HCT116 (cell line): Measurements from ENCODE around the gene KHDRBS1. TPM values are rescaled to one million over a fixed set of nuclear protein-coding genes. Genes with fewer than 3 reads are reported as not detected.

Experiments used
- ATAC-seq: fragments of 200-7000 bp; cut with Tn5 transposase; 2 replicates; pipeline ENCODE4 v1.9.1; 2020; ENCODE audit warnings: mild to moderate bottlenecking, moderate library complexity
- BruUV-seq: library from RNA; stranded (reverse); fragments of 400-500 nt; replicated peaks from 2 replicates; lab custom pipeline; 2021; lab: Mats Ljungman, UMichigan
- CTCF ChIA-PET: fragments of 300-600 bp; sonication (Branson Sonifier 250); formaldehyde crosslinking; loops from one replicate; lab custom pipeline; 2021; ENCODE audit warnings: antibody characterized with exemption; lab: Charles Lee
- POLR2A ChIA-PET: fragments of 300-600, 350-600 bp; sonication (Branson Sonifier 250); formaldehyde crosslinking; loops from one replicate; lab custom pipeline; 2021; ENCODE audit warnings: antibody characterized with exemption; lab: Charles Lee
- RAD21 ChIA-PET, 2 experiments: fragments of 300-600 bp; sonication (Branson Sonifier 250); formaldehyde crosslinking; loops; one replicate each; lab custom pipeline; 2023; ENCODE audit warnings: low total read pairs in 2 of 2; ENCODE audit not compliant: uncharacterized antibody in 2 of 2, unreplicated experiment in 2 of 2, low non-redundant PET in 1 of 2; lab: Charles Lee
- DNase-seq: peaks from one replicate; pipeline ENCODE4 v3.0.0-alpha.2; 2010; ENCODE audit warnings: low read depth, low spot score
- H2AFZ ChIP-seq: fragments of 200-600 bp; shearing (Covaris generic), sonication (generic); 2 replicates; pipeline ENCODE4 v1.6.1; 2017; ENCODE audit warnings: low read depth, mixed run types, mixed read lengths, antibody characterized with exemption, low read length; ENCODE audit not compliant: poor library complexity, severe bottlenecking
- H3K27ac ChIP-seq: 2 replicates; pipeline ENCODE4 v1.5.1; 2012; ENCODE audit warnings: low read depth, low read length
- H3K27me3 ChIP-seq: fragments of 200-600 bp; sonication (generic); 2 replicates; pipeline ENCODE4 v1.6.1; 2016; ENCODE audit warnings: mixed run types, low read length, mixed read lengths; ENCODE audit not compliant: insufficient read depth
- H3K36me3 ChIP-seq, 2 experiments: fragments of 200-500 bp in 1 of 2; fragments of 200-600 bp in 1 of 2; sonication (Bioruptor generic) in 1 of 2; sonication (generic) in 1 of 2; 2 replicates each; pipeline versions ENCODE4 v1.5.1 to v1.6.1; 2014 to 2016; ENCODE audit warnings: low read length in 2 of 2, inconsistent platforms in 1 of 2, mixed read lengths in 1 of 2, mixed run types in 1 of 2; ENCODE audit not compliant: insufficient read depth in 2 of 2, control insufficient read depth in 1 of 2
- H3K4me1 ChIP-seq, 2 experiments: fragments of 200-600 bp in 1 of 2; sonication (generic) in 1 of 2; 2 replicates each; pipeline versions ENCODE4 v1.5.1 to v1.6.1; 2012 to 2017; ENCODE audit warnings: low read length in 2 of 2, inconsistent platforms in 1 of 2, mild to moderate bottlenecking in 1 of 2, mixed read lengths in 1 of 2, mixed run types in 1 of 2, moderate library complexity in 1 of 2; ENCODE audit not compliant: insufficient read depth in 2 of 2, control insufficient read depth in 1 of 2
- H3K4me2 ChIP-seq: fragments of 200-600 bp; sonication (generic); 2 replicates; pipeline ENCODE4 v1.6.1; 2017; ENCODE audit warnings: mixed run types, low read length, mixed read lengths
- H3K4me3 ChIP-seq, 2 experiments: fragments of 200-600 bp in 1 of 2; sonication (generic) in 1 of 2; replicated peaks in 1 of 2; 2 replicates each; pipeline ENCODE4 v1.5.1; 2011 to 2016; ENCODE audit warnings: low read length in 2 of 2, control low read depth in 1 of 2, low read depth in 1 of 2, mild to moderate bottlenecking in 1 of 2, mixed read lengths in 1 of 2, mixed run types in 1 of 2
- H3K79me2 ChIP-seq: fragments of 200-600 bp; sonication (generic); 2 replicates; pipeline ENCODE4 v1.6.1; 2017; ENCODE audit warnings: mild to moderate bottlenecking, mixed run types, low read length, moderate library complexity, mixed read lengths; ENCODE audit not compliant: insufficient read depth
- H3K9ac ChIP-seq: fragments of 200-600 bp; sonication (generic); 2 replicates; pipeline ENCODE4 v1.6.1; 2016; ENCODE audit warnings: low read length, mixed read lengths
- H3K9me2 ChIP-seq: fragments of 200-600 bp; sonication (generic), shearing (Covaris generic); 2 replicates; pipeline ENCODE4 v1.6.1; 2017; ENCODE audit warnings: mixed run types, mild to moderate bottlenecking, moderate library complexity; ENCODE audit not compliant: insufficient read depth
- H3K9me3 ChIP-seq, 2 experiments: fragments of 200-500 bp in 1 of 2; fragments of 200-600 bp in 1 of 2; sonication (Bioruptor generic) in 1 of 2; sonication (generic) in 1 of 2; 2 replicates each; pipeline ENCODE4 v1.6.1; 2014 to 2017; ENCODE audit warnings: low read length in 2 of 2, mixed read lengths in 2 of 2, inconsistent platforms in 1 of 2, low read depth in 1 of 2, mild to moderate bottlenecking in 1 of 2, mixed run types in 1 of 2, moderate library complexity in 1 of 2; ENCODE audit not compliant: control insufficient read depth in 1 of 2, insufficient read depth in 1 of 2
- H4K20me1 ChIP-seq: fragments of 200-600 bp; sonication (generic), shearing (Covaris generic); 2 replicates; pipeline ENCODE4 v1.6.1; 2017; ENCODE audit warnings: mixed run types, mild to moderate bottlenecking, moderate library complexity; ENCODE audit not compliant: insufficient read depth
- CEBPB ChIP-seq: IDR thresholded peaks from 2 replicates; pipeline ENCODE4 v1.6.1; 2012; ENCODE audit warnings: low read depth
- EGR1 ChIP-seq: IDR thresholded peaks from 2 replicates; pipeline ENCODE4 v1.6.1; 2012; ENCODE audit warnings: low read depth
- EZH2 ChIP-seq: fragments of 200-600 bp; sonication (generic); IDR thresholded peaks from 2 replicates; pipeline ENCODE4 v1.6.1; 2017; ENCODE audit warnings: antibody characterized with exemption, mixed run types
- EZH2phosphoT487 ChIP-seq: fragments of 200-600 bp; IDR thresholded peaks from 2 replicates; pipeline ENCODE4 v1.6.1; 2018; ENCODE audit warnings: antibody characterized with exemption, borderline replicate concordance
- JUND ChIP-seq: IDR thresholded peaks from 2 replicates; pipeline ENCODE4 v1.6.1; 2012
- POLR2A ChIP-seq: IDR thresholded peaks from 2 replicates; pipeline ENCODE4 v1.7.0; 2011; ENCODE audit warnings: borderline replicate concordance; ENCODE audit not compliant: insufficient read depth, insufficient read length; ENCODE audit errors: extremely low read depth
- POLR2AphosphoS5 ChIP-seq: IDR thresholded peaks from 2 replicates; pipeline ENCODE4 v1.6.1; 2011; ENCODE audit warnings: mild to moderate bottlenecking, low read depth, low read length, moderate library complexity
- RAD21 ChIP-seq: IDR thresholded peaks from 2 replicates; pipeline ENCODE4 v1.6.1; 2012; ENCODE audit warnings: low read depth, mild to moderate bottlenecking
- SIN3A ChIP-seq: IDR thresholded peaks from 2 replicates; pipeline ENCODE4 v1.6.1; 2012; ENCODE audit warnings: low read depth
- SP1 ChIP-seq: IDR thresholded peaks from 2 replicates; pipeline ENCODE4 v1.6.1; 2012; ENCODE audit warnings: low read depth
- SRF ChIP-seq: IDR thresholded peaks from 2 replicates; pipeline ENCODE4 v1.6.1; 2012; ENCODE audit warnings: low read depth
- TCF7L2 ChIP-seq: IDR thresholded peaks from 2 replicates; pipeline ENCODE4 v1.7.0; 2011; ENCODE audit warnings: borderline replicate concordance, inconsistent platforms; ENCODE audit not compliant: insufficient read depth, insufficient read length; ENCODE audit errors: extremely low read depth
- YY1 ChIP-seq: IDR thresholded peaks from 2 replicates; pipeline ENCODE4 v1.6.1; 2011; ENCODE audit warnings: low read length, low read depth, moderate library complexity, mild to moderate bottlenecking; ENCODE audit not compliant: insufficient replicate concordance; ENCODE audit errors: extremely low read depth
- ZFX ChIP-seq: fragments of 450-650 bp; IDR thresholded peaks from 2 replicates; pipeline ENCODE4 v1.6.1; 2017
- ZNF274 ChIP-seq: fragments of 200-500 bp; sonication (Bioruptor generic); IDR thresholded peaks from 2 replicates; pipeline ENCODE4 v1.6.1; 2014; ENCODE audit warnings: mild to moderate bottlenecking, low read depth, low read length, inconsistent platforms
- intact Hi-C: fragments of 100-400 bp; cut with micrococcal nuclease; formaldehyde crosslinking; loops from 2 replicates; pipeline ENCODE4 v1.10.0; 2022
- total RNA-seq: library from RNA; stranded (reverse); gene quantifications from one replicate; pipeline ENCODE4 v1.2.1, GENCODE V29; 2021; ENCODE audit not compliant: unreplicated experiment
- TF ChIP-seq, protein P1 (sequence below): IDR thresholded peaks from 2 replicates; pipeline ENCODE4 v1.6.1; 2012
- TF ChIP-seq, protein P2 (sequence below): IDR thresholded peaks from 2 replicates; pipeline ENCODE4 v1.6.1; 2011; ENCODE audit warnings: mild to moderate bottlenecking, low read length, moderate library complexity; ENCODE audit not compliant: insufficient replicate concordance; ENCODE audit errors: extremely low read depth
- TF ChIP-seq, protein P3 (sequence below): IDR thresholded peaks from 2 replicates; pipeline ENCODE4 v1.6.1; 2012

KHDRBS1 gene
- total RNA-seq, 1 experiment from 2014 or later, result 215 TPM

DNA sequence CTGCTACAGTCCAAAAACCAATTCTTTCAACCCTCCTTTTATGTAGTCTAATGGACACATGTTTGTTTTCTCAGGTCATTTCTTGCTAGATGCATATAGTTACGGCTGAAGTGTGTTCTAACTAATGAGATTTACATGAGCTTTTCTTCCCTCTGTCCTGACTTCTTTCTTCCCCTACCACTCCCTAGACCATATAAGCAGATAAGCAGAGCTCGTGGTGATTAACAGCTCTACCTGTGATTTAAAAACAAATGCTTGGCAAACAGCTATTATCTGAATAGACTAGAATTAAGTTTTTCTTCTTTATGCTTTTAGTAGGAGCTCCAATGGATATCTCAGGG is 18.6 kb downstream of the KHDRBS1 start:
- DNase-seq (no peak), ATAC-seq (no peak)
- Histone ChIP-seq H3K9me3 (no peaks in the 10 kb centered on the region), H3K9ac (no peak overlapping the region), H3K36me3 (peaks cover 53 to 58% of the 10 kb centered on the region in 2 experiments), H2AFZ (no peak overlapping the region), H3K4me3 (no peak overlapping the region), H3K79me2 (peaks cover 100% of the 10 kb centered on the region), H3K4me2 (no peak overlapping the region), H3K27me3 (no peaks in the 10 kb centered on the region), H3K27ac (no peak overlapping the region), H3K9me2 (no peaks in the 10 kb centered on the region), H3K4me1 (no peaks in the 10 kb centered on the region), H4K20me1 (peaks cover 31% of the 10 kb centered on the region)
- TF ChIP-seq YY1 (no peak), RAD21 (no peak), CEBPB (no peak), EZH2 (no peak), ZNF274 (no peak), JUND (no peak), EGR1 (no peak), POLR2AphosphoS5 (no peak), SP1 (no peak), EZH2phosphoT487 (no peak), ZFX (no peak), POLR2A (no peak), SIN3A (no peak), SRF (no peak), TCF7L2 (no peak)
- TF ChIP-seq, protein P1, sequence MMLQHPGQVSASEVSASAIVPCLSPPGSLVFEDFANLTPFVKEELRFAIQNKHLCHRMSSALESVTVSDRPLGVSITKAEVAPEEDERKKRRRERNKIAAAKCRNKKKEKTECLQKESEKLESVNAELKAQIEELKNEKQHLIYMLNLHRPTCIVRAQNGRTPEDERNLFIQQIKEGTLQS, result no peak
- TF ChIP-seq, protein P2, sequence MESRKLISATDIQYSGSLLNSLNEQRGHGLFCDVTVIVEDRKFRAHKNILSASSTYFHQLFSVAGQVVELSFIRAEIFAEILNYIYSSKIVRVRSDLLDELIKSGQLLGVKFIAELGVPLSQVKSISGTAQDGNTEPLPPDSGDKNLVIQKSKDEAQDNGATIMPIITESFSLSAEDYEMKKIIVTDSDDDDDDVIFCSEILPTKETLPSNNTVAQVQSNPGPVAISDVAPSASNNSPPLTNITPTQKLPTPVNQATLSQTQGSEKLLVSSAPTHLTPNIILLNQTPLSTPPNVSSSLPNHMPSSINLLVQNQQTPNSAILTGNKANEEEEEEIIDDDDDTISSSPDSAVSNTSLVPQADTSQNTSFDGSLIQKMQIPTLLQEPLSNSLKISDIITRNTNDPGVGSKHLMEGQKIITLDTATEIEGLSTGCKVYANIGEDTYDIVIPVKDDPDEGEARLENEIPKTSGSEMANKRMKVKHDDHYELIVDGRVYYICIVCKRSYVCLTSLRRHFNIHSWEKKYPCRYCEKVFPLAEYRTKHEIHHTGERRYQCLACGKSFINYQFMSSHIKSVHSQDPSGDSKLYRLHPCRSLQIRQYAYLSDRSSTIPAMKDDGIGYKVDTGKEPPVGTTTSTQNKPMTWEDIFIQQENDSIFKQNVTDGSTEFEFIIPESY, result no peak
- TF ChIP-seq, protein P3, sequence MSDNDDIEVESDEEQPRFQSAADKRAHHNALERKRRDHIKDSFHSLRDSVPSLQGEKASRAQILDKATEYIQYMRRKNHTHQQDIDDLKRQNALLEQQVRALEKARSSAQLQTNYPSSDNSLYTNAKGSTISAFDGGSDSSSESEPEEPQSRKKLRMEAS, result no peak
- ChIA-PET POLR2A (interaction anchor here (1.0 kb wide), 1 partner anchor 17 kb away, joined by 3 read pairs; no protein-coding TSS in a partner anchor), RAD21 (no interaction called here), CTCF (no interaction called here)
- intact Hi-C loops, result no loop called here
- BruUV-seq, result no TSS peak
